K562 (cell line): ENCODE data around the gene CRK.

Source experiments
- ATF1 ChIP-seq, 2 experiments: fragments of 450-650 bp in 1 of 2; IDR thresholded peaks; 2 replicates each; pipeline ENCODE4 v1.6.1; 2016; ENCODE audit warnings: missing compliant biosample characterization in 1 of 2, missing genetic modification characterization in 1 of 2
- CBX5 ChIP-seq: IDR thresholded peaks from 2 replicates; pipeline ENCODE4 v1.6.1; 2014; ENCODE audit warnings: low read depth, borderline replicate concordance
- MEF2A ChIP-seq: IDR thresholded peaks from 2 replicates; pipeline ENCODE4 v1.6.1; 2011; ENCODE audit warnings: low read depth, mild to moderate bottlenecking, low read length, moderate library complexity; ENCODE audit not compliant: control insufficient read depth
- MTA1 ChIP-seq: fragments of 450-650 bp; IDR thresholded peaks from 2 replicates; pipeline ENCODE4 v1.6.1; 2017; ENCODE audit warnings: borderline replicate concordance
- POLR2H ChIP-seq: IDR thresholded peaks from 2 replicates; pipeline ENCODE4 v1.6.1; 2016; ENCODE audit warnings: missing genetic modification characterization, low read depth, mild to moderate bottlenecking, control low read depth, missing compliant biosample characterization, moderate library complexity
- TF ChIP-seq, protein P1 (sequence below), 3 experiments: IDR thresholded peaks in 2 of 3; conservative IDR thresholded peaks in 1 of 3; 2 replicates each; pipeline ENCODE4 v1.5.1; 2011 to 2012; ENCODE audit warnings: low read length in 3 of 3, mild to moderate bottlenecking in 3 of 3, control low read depth in 2 of 3, improper control_type of control experiment in 1 of 3, inconsistent platforms in 1 of 3, low read depth in 1 of 3, mixed read lengths in 1 of 3, moderate library complexity in 1 of 3; ENCODE audit not compliant: insufficient read depth in 2 of 3
- TF ChIP-seq, protein P2 (sequence below): fragments of 250-450 bp; sonication (Bioruptor Pico); IDR thresholded peaks from 2 replicates; pipeline ENCODE4 v1.5.0; 2020; ENCODE audit warnings: mild to moderate bottlenecking, borderline replicate concordance

DNA sequence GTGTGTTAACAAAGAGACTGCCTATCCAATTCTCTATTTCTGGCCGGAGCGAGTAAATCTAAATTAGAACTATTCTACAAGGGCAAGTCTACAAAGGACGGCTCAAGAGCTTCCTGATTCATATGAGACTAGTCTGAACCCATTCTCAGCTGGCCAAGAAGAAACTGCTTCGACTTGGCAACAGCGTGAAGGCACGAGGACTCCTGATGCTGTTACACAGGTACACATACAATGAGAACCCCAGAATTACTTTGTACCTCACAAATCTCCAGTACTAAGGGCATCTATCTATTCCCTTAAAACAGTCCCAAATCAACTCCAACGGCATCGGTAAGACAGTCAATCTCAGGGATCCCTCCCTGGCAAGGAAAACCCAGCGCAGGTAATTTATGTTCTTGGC is 1.5 kb downstream of the CRK start:
- TF ChIP-seq MEF2A: no peak
- TF ChIP-seq POLR2H (tag): no peak
- no peak for TF ChIP-seq MTA1
- no peak for TF ChIP-seq ATF1 (CRISPR knock-in tag; IDR thresholded peaks at IDR 0.05)
- TF ChIP-seq ATF1 (tag; IDR thresholded peaks at IDR 0.05): no peak
- TF ChIP-seq, protein P1, sequence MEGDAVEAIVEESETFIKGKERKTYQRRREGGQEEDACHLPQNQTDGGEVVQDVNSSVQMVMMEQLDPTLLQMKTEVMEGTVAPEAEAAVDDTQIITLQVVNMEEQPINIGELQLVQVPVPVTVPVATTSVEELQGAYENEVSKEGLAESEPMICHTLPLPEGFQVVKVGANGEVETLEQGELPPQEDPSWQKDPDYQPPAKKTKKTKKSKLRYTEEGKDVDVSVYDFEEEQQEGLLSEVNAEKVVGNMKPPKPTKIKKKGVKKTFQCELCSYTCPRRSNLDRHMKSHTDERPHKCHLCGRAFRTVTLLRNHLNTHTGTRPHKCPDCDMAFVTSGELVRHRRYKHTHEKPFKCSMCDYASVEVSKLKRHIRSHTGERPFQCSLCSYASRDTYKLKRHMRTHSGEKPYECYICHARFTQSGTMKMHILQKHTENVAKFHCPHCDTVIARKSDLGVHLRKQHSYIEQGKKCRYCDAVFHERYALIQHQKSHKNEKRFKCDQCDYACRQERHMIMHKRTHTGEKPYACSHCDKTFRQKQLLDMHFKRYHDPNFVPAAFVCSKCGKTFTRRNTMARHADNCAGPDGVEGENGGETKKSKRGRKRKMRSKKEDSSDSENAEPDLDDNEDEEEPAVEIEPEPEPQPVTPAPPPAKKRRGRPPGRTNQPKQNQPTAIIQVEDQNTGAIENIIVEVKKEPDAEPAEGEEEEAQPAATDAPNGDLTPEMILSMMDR (IDR thresholded peaks at IDR 0.05 in 2 of 3, conservative IDR thresholded peaks at IDR 0.05 in 1 of 3; ENCODE audit: insufficient read depth in 2 of 3, low read depth in 1 of 3, low read length in 3 of 3): no peak
- TF ChIP-seq, protein P2, sequence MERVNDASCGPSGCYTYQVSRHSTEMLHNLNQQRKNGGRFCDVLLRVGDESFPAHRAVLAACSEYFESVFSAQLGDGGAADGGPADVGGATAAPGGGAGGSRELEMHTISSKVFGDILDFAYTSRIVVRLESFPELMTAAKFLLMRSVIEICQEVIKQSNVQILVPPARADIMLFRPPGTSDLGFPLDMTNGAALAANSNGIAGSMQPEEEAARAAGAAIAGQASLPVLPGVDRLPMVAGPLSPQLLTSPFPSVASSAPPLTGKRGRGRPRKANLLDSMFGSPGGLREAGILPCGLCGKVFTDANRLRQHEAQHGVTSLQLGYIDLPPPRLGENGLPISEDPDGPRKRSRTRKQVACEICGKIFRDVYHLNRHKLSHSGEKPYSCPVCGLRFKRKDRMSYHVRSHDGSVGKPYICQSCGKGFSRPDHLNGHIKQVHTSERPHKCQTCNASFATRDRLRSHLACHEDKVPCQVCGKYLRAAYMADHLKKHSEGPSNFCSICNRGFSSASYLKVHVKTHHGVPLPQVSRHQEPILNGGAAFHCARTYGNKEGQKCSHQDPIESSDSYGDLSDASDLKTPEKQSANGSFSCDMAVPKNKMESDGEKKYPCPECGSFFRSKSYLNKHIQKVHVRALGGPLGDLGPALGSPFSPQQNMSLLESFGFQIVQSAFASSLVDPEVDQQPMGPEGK (CRISPR knock-in tag): no peak
- TF ChIP-seq CBX5: no peak
